HCT116 (cell line): ENCODE results near the gene ZNF423. TPM values are rescaled to one million over a fixed set of nuclear protein-coding genes. Genes with fewer than 3 reads are reported as not detected.

Source experiments
- ATAC-seq: fragments of 200-7000 bp; cut with Tn5 transposase; 2 replicates; pipeline ENCODE4 v1.9.1; 2020; ENCODE audit warnings: mild to moderate bottlenecking, moderate library complexity
- BruUV-seq: library from RNA; stranded (reverse); fragments of 400-500 nt; replicated peaks from 2 replicates; lab custom pipeline; 2021; lab: Mats Ljungman, UMichigan
- CTCF ChIA-PET: fragments of 300-600 bp; sonication (Branson Sonifier 250); formaldehyde crosslinking; loops from one replicate; lab custom pipeline; 2021; ENCODE audit warnings: antibody characterized with exemption; lab: Charles Lee
- POLR2A ChIA-PET: fragments of 300-600, 350-600 bp; sonication (Branson Sonifier 250); formaldehyde crosslinking; loops from one replicate; lab custom pipeline; 2021; ENCODE audit warnings: antibody characterized with exemption; lab: Charles Lee
- RAD21 ChIA-PET, 2 experiments: fragments of 300-600 bp; sonication (Branson Sonifier 250); formaldehyde crosslinking; loops; one replicate each; lab custom pipeline; 2023; ENCODE audit warnings: low total read pairs in 2 of 2; ENCODE audit not compliant: uncharacterized antibody in 2 of 2, unreplicated experiment in 2 of 2, low non-redundant PET in 1 of 2; lab: Charles Lee
- DNase-seq: peaks from one replicate; pipeline ENCODE4 v3.0.0-alpha.2; 2010; ENCODE audit warnings: low read depth, low spot score
- H2AFZ ChIP-seq: fragments of 200-600 bp; shearing (Covaris generic), sonication (generic); 2 replicates; pipeline ENCODE4 v1.6.1; 2017; ENCODE audit warnings: low read depth, mixed run types, mixed read lengths, antibody characterized with exemption, low read length; ENCODE audit not compliant: poor library complexity, severe bottlenecking
- H3K27ac ChIP-seq: 2 replicates; pipeline ENCODE4 v1.5.1; 2012; ENCODE audit warnings: low read depth, low read length
- H3K27me3 ChIP-seq: fragments of 200-600 bp; sonication (generic); 2 replicates; pipeline ENCODE4 v1.6.1; 2016; ENCODE audit warnings: mixed run types, low read length, mixed read lengths; ENCODE audit not compliant: insufficient read depth
- H3K36me3 ChIP-seq, 2 experiments: fragments of 200-500 bp in 1 of 2; fragments of 200-600 bp in 1 of 2; sonication (Bioruptor generic) in 1 of 2; sonication (generic) in 1 of 2; 2 replicates each; pipeline versions ENCODE4 v1.5.1 to v1.6.1; 2014 to 2016; ENCODE audit warnings: low read length in 2 of 2, inconsistent platforms in 1 of 2, mixed read lengths in 1 of 2, mixed run types in 1 of 2; ENCODE audit not compliant: insufficient read depth in 2 of 2, control insufficient read depth in 1 of 2
- H3K4me1 ChIP-seq, 2 experiments: fragments of 200-600 bp in 1 of 2; sonication (generic) in 1 of 2; 2 replicates each; pipeline versions ENCODE4 v1.5.1 to v1.6.1; 2012 to 2017; ENCODE audit warnings: low read length in 2 of 2, inconsistent platforms in 1 of 2, mild to moderate bottlenecking in 1 of 2, mixed read lengths in 1 of 2, mixed run types in 1 of 2, moderate library complexity in 1 of 2; ENCODE audit not compliant: insufficient read depth in 2 of 2, control insufficient read depth in 1 of 2
- H3K4me2 ChIP-seq: fragments of 200-600 bp; sonication (generic); 2 replicates; pipeline ENCODE4 v1.6.1; 2017; ENCODE audit warnings: mixed run types, low read length, mixed read lengths
- H3K4me3 ChIP-seq, 2 experiments: fragments of 200-600 bp in 1 of 2; sonication (generic) in 1 of 2; replicated peaks in 1 of 2; 2 replicates each; pipeline ENCODE4 v1.5.1; 2011 to 2016; ENCODE audit warnings: low read length in 2 of 2, control low read depth in 1 of 2, low read depth in 1 of 2, mild to moderate bottlenecking in 1 of 2, mixed read lengths in 1 of 2, mixed run types in 1 of 2
- H3K79me2 ChIP-seq: fragments of 200-600 bp; sonication (generic); 2 replicates; pipeline ENCODE4 v1.6.1; 2017; ENCODE audit warnings: mild to moderate bottlenecking, mixed run types, low read length, moderate library complexity, mixed read lengths; ENCODE audit not compliant: insufficient read depth
- H3K9ac ChIP-seq: fragments of 200-600 bp; sonication (generic); 2 replicates; pipeline ENCODE4 v1.6.1; 2016; ENCODE audit warnings: low read length, mixed read lengths
- H3K9me2 ChIP-seq: fragments of 200-600 bp; sonication (generic), shearing (Covaris generic); 2 replicates; pipeline ENCODE4 v1.6.1; 2017; ENCODE audit warnings: mixed run types, mild to moderate bottlenecking, moderate library complexity; ENCODE audit not compliant: insufficient read depth
- H3K9me3 ChIP-seq, 2 experiments: fragments of 200-500 bp in 1 of 2; fragments of 200-600 bp in 1 of 2; sonication (Bioruptor generic) in 1 of 2; sonication (generic) in 1 of 2; 2 replicates each; pipeline ENCODE4 v1.6.1; 2014 to 2017; ENCODE audit warnings: low read length in 2 of 2, mixed read lengths in 2 of 2, inconsistent platforms in 1 of 2, low read depth in 1 of 2, mild to moderate bottlenecking in 1 of 2, mixed run types in 1 of 2, moderate library complexity in 1 of 2; ENCODE audit not compliant: control insufficient read depth in 1 of 2, insufficient read depth in 1 of 2
- H4K20me1 ChIP-seq: fragments of 200-600 bp; sonication (generic), shearing (Covaris generic); 2 replicates; pipeline ENCODE4 v1.6.1; 2017; ENCODE audit warnings: mixed run types, mild to moderate bottlenecking, moderate library complexity; ENCODE audit not compliant: insufficient read depth
- CBX3 ChIP-seq: IDR thresholded peaks from 2 replicates; pipeline ENCODE4 v1.6.1; 2012; ENCODE audit warnings: low read depth
- CEBPB ChIP-seq: IDR thresholded peaks from 2 replicates; pipeline ENCODE4 v1.6.1; 2012; ENCODE audit warnings: low read depth
- ELF1 ChIP-seq: IDR thresholded peaks from 2 replicates; pipeline ENCODE4 v1.6.1; 2012; ENCODE audit warnings: low read depth, borderline replicate concordance
- EZH2 ChIP-seq: fragments of 200-600 bp; sonication (generic); IDR thresholded peaks from 2 replicates; pipeline ENCODE4 v1.6.1; 2017; ENCODE audit warnings: antibody characterized with exemption, mixed run types
- POLR2A ChIP-seq: IDR thresholded peaks from 2 replicates; pipeline ENCODE4 v1.7.0; 2011; ENCODE audit warnings: borderline replicate concordance; ENCODE audit not compliant: insufficient read depth, insufficient read length; ENCODE audit errors: extremely low read depth
- POLR2AphosphoS5 ChIP-seq: IDR thresholded peaks from 2 replicates; pipeline ENCODE4 v1.6.1; 2011; ENCODE audit warnings: mild to moderate bottlenecking, low read depth, low read length, moderate library complexity
- RAD21 ChIP-seq: IDR thresholded peaks from 2 replicates; pipeline ENCODE4 v1.6.1; 2012; ENCODE audit warnings: low read depth, mild to moderate bottlenecking
- SIN3A ChIP-seq: IDR thresholded peaks from 2 replicates; pipeline ENCODE4 v1.6.1; 2012; ENCODE audit warnings: low read depth
- SP1 ChIP-seq: IDR thresholded peaks from 2 replicates; pipeline ENCODE4 v1.6.1; 2012; ENCODE audit warnings: low read depth
- TCF7L2 ChIP-seq: IDR thresholded peaks from 2 replicates; pipeline ENCODE4 v1.7.0; 2011; ENCODE audit warnings: borderline replicate concordance, inconsistent platforms; ENCODE audit not compliant: insufficient read depth, insufficient read length; ENCODE audit errors: extremely low read depth
- YY1 ChIP-seq: IDR thresholded peaks from 2 replicates; pipeline ENCODE4 v1.6.1; 2011; ENCODE audit warnings: low read length, low read depth, moderate library complexity, mild to moderate bottlenecking; ENCODE audit not compliant: insufficient replicate concordance; ENCODE audit errors: extremely low read depth
- ZFX ChIP-seq: fragments of 450-650 bp; IDR thresholded peaks from 2 replicates; pipeline ENCODE4 v1.6.1; 2017
- intact Hi-C: fragments of 100-400 bp; cut with micrococcal nuclease; formaldehyde crosslinking; loops from 2 replicates; pipeline ENCODE4 v1.10.0; 2022
- total RNA-seq: library from RNA; stranded (reverse); gene quantifications from one replicate; pipeline ENCODE4 v1.2.1, GENCODE V29; 2021; ENCODE audit not compliant: unreplicated experiment
- TF ChIP-seq, protein P1 (sequence below), 3 experiments: fragments of 200-600 bp in 1 of 3; sonication (generic) in 1 of 3; IDR thresholded peaks in 2 of 3; conservative IDR thresholded peaks in 1 of 3; 2 replicates each; pipeline ENCODE4 v1.5.1; 2012 to 2017; ENCODE audit warnings: low read depth in 2 of 3, low read length in 2 of 3, antibody characterized with exemption in 1 of 3, borderline replicate concordance in 1 of 3, control low read depth in 1 of 3, mild to moderate bottlenecking in 1 of 3, mixed read lengths in 1 of 3, mixed run types in 1 of 3, moderate library complexity in 1 of 3; ENCODE audit not compliant: insufficient read depth in 1 of 3
- TF ChIP-seq, protein P2 (sequence below): IDR thresholded peaks from 2 replicates; pipeline ENCODE4 v1.6.1; 2012; ENCODE audit warnings: low read depth

ZNF423 gene
- total RNA-seq, 1 experiment from 2014 or later = 0.22 TPM

DNA sequence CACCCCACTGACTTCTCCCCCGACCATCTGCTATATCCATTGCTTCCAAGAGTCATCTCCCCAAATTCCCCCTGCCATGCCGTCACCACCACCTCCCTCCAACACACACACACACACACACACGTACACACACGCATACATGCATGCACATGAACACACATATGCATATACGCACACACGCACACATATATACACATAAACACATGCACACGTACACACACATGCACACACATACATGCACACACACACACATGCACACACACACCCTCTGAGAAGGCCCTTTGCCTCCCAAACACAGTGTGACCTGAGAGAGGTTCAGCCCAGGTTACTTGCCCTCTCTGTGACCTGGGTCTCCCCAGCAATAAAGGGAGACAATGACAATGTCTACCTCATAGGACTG, 95.1 kb downstream of the ZNF423 start:
- H3K27ac ChIP-seq = no peak overlapping the region
- ChIA-PET RAD21 (no interaction called here), CTCF (no interaction called here), POLR2A (no interaction called here)
- DNase-seq = no peak
- no peak overlapping the region for H3K9ac ChIP-seq
- no peak overlapping the region for H2AFZ ChIP-seq
- BruUV-seq = no TSS peak
- H3K27me3 ChIP-seq = no peaks in the 10 kb centered on the region
- no peaks in the 10 kb centered on the region for H3K9me2 ChIP-seq
- H3K36me3 ChIP-seq = no peaks in the 10 kb centered on the region
- no peak overlapping the region for H3K4me3 ChIP-seq
- H3K4me1 ChIP-seq = no peaks in the 10 kb centered on the region
- H4K20me1 ChIP-seq = no peaks in the 10 kb centered on the region
- ATAC-seq = no peak
- H3K4me2 ChIP-seq = no peak overlapping the region
- intact Hi-C loops = no loop called here
- H3K9me3 ChIP-seq = no peaks in the 10 kb centered on the region
- TF ChIP-seq, protein P1, sequence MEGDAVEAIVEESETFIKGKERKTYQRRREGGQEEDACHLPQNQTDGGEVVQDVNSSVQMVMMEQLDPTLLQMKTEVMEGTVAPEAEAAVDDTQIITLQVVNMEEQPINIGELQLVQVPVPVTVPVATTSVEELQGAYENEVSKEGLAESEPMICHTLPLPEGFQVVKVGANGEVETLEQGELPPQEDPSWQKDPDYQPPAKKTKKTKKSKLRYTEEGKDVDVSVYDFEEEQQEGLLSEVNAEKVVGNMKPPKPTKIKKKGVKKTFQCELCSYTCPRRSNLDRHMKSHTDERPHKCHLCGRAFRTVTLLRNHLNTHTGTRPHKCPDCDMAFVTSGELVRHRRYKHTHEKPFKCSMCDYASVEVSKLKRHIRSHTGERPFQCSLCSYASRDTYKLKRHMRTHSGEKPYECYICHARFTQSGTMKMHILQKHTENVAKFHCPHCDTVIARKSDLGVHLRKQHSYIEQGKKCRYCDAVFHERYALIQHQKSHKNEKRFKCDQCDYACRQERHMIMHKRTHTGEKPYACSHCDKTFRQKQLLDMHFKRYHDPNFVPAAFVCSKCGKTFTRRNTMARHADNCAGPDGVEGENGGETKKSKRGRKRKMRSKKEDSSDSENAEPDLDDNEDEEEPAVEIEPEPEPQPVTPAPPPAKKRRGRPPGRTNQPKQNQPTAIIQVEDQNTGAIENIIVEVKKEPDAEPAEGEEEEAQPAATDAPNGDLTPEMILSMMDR (IDR thresholded peaks at IDR 0.05 in 2 of 3, conservative IDR thresholded peaks at IDR 0.05 in 1 of 3; ENCODE audit: borderline replicate concordance in 1 of 3, insufficient read depth in 1 of 3, low read depth in 2 of 3, low read length in 2 of 3) = no peak
- TF ChIP-seq CEBPB = no peak
- TF ChIP-seq EZH2 = no peak
- no peak for TF ChIP-seq POLR2A
- TF ChIP-seq ELF1 = no peak
- TF ChIP-seq CBX3 = no peak
- no peak for TF ChIP-seq SIN3A
- TF ChIP-seq SP1 = no peak
- no peak for TF ChIP-seq YY1
- no peak for TF ChIP-seq ZFX
- no peak for TF ChIP-seq POLR2AphosphoS5
- TF ChIP-seq TCF7L2 = no peak
- TF ChIP-seq RAD21 = no peak
- TF ChIP-seq, protein P2, sequence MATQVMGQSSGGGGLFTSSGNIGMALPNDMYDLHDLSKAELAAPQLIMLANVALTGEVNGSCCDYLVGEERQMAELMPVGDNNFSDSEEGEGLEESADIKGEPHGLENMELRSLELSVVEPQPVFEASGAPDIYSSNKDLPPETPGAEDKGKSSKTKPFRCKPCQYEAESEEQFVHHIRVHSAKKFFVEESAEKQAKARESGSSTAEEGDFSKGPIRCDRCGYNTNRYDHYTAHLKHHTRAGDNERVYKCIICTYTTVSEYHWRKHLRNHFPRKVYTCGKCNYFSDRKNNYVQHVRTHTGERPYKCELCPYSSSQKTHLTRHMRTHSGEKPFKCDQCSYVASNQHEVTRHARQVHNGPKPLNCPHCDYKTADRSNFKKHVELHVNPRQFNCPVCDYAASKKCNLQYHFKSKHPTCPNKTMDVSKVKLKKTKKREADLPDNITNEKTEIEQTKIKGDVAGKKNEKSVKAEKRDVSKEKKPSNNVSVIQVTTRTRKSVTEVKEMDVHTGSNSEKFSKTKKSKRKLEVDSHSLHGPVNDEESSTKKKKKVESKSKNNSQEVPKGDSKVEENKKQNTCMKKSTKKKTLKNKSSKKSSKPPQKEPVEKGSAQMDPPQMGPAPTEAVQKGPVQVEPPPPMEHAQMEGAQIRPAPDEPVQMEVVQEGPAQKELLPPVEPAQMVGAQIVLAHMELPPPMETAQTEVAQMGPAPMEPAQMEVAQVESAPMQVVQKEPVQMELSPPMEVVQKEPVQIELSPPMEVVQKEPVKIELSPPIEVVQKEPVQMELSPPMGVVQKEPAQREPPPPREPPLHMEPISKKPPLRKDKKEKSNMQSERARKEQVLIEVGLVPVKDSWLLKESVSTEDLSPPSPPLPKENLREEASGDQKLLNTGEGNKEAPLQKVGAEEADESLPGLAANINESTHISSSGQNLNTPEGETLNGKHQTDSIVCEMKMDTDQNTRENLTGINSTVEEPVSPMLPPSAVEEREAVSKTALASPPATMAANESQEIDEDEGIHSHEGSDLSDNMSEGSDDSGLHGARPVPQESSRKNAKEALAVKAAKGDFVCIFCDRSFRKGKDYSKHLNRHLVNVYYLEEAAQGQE = no peak
- H3K79me2 ChIP-seq = no peaks in the 10 kb centered on the region
